ENCODE data around the gene POLK.
"Not testable (repeated sequence)": the region's sequence is repeated elsewhere in the genome, so short reads cannot be mapped to it uniquely, and the experiment has no call there.

The POLK gene

DNA sequence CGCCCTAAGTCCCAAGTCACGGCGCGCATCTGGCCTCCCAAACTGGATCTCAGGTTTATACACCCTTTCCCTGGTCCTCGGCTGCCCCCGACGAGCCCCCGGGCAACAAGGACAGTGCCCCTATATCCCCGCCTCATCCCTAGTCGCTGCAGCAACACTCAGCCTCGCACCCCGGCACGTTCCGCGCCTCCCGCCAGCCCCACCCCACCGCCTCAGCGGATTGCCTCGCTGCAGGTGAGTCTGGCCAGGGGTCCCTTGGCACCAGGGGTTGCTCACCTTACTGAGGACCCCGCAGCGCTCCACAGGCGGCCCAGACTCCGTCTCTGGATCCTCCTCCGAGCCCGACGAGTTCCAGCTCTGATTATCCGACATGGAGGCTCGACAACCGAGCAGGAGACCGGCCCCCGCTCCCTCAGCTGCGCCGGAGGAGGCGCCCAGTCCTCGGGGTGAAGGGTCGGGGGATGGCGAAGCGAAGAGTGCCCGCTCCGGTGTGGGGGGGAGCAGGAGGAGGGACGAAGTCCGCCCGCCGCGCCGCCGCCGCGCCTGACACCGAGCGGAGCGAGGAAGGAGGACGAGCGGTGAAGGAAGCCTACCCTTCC is 756 bp upstream of the POLK start:
- no peak for DNase-seq

DNA sequence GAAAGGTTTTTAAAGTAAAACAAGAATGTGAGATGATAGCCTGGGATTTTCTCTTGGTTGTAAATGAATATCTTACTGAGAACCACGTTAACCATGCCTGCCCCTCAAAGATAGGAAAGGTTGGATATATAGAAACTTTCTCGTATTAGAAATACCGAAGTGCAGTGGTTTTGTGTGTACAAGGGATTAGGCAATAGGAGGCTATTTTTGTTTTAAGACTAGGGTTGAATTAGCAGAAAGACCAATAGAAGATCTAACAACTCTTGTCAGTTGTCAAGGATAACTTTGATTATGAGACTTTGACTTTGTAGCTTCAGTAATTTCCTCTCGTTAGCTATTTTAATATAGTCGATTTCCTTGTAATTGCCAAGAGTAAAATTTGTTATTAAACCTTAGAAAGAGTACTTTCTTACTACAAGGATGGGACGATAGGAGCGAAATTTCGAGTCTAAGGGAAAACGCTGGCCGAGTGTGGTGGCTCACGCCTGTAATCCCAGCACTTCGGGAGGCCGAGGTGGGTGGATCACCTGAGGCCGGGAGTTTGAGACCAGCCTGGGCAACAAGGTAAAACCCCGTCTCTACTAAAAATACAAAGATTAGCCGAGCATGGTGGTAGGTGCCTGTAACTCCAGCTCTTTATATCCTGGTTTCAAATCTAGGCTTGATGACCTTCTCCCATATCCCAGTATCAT is 838 bp downstream of the POLK start:
- no peak for DNase-seq

DNA sequence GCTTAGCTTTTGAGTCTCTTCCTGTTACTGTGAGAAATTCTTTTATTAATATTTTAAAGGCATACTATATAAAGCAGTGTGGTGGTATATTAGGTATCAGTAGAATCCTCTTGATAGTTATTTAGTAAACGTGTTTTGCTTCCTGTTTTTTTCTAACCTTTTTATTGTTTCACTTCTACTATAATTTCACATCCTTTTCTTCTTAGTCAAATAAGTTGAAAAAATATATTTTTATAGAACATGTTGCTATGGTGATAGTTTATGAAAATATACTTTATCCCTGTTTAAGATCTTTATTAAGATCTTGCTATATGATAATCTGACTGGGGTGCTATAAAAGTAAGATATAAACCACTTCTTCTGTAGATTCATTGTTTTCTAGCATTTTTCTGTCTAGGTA is 2.1 kb downstream of the POLK start:
- no peak for DNase-seq

DNA sequence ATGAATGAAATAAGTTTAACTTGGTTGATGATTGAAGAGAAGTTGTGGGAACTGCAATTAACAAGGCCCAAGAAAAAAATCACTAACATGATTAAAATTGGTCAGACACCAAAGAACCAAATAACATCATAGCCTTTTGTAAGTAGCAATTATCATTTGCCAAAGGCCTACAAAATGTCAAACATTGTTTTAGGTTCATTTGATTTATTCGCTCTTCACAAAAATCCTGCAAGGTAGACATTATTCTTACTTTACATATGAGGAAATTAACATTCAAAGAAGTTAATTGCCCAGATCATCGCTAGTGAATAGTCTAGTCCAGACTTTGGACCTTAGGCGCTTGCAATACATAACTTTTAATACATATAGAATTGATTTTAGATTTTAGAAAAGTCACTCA is 2.6 kb downstream of the POLK start:
- DNase-seq, result no peak

- DNase-seq, result no peak
These were observed 8.1 kb downstream of the POLK start for GRCh38 chr5:75519761-75520160.

- DNase-seq, result no peak
These were observed 9.5 kb downstream of the POLK start for GRCh38 chr5:75521195-75521594.

DNA sequence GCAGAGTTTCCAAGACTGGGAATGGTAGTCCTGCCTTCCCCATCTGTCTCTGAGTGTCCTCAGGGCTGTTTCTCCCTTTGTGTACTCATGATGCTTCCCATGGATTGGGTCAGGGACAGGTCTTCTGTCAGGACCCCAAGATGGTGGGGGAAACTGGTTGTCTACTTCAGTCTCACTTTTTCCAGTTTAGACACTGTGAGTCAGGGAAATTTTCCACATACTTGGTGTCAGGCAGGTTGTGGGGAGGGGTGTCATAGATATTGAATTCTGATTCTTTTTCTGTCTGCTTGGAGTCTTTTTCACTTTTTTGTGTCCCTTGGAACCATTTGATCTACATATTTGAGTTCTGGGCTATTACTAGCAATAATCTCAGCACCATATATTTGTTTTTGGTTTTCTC is 10.3 kb downstream of the POLK start:
- DNase-seq, result no peak

DNA sequence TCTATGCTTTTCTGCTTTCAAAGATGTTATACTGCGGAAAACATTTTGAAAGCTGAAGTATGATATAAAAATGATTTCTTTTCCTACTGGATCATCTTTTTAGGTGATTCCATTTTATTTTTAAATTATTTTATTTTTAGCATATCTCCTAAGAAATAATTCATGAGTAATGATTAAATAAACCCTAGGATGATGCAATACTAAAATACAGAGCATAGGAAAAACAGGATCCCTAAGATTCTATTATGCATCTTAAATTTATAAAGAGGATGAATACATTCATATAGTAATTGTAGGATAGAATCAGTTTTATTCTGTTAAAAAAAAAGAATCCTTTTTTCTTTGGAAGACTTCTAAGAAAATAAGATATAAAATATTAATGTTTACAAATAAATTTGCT is 10.9 kb downstream of the POLK start:
- no peak for DNase-seq

DNA sequence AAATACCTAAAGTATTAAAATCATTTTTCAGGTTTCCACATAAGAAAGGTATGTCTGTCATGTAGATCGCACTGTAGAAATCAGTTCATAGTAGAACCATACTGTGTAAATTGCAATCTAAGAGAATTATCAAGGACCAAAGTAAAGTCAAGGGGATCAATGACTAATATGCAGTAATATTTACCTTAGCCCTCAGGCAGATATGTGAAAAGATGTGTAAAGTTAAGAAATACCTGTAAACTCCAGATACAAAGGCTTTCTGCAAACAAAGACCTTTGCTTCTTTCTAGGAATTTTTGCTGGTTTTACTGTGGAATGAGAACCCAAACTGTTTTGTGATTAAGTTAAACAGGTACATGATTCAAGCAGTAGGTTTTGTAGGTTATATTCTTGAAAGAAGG is 11.6 kb downstream of the POLK start:
- no peak for DNase-seq

DNA sequence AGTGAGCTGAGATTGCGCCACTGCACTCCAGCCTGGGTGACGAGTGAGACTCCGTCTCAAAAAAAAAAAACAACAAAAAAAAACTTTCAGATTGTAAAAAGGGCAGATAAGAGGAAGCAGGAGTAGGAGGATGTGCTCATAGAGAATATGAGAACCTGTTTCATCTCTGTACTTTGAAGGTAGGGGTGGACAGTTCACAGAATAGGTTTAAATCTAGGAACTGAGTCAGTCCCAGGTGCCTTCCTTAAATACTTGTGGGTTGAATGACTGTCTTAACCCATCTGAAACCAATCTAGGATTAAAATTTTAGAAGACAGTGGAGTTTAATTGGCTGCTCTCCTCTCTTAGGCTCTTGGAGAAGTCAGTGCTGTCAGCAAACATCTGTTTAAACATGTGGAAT is 12.4 kb downstream of the POLK start:
- no peak for DNase-seq

DNA sequence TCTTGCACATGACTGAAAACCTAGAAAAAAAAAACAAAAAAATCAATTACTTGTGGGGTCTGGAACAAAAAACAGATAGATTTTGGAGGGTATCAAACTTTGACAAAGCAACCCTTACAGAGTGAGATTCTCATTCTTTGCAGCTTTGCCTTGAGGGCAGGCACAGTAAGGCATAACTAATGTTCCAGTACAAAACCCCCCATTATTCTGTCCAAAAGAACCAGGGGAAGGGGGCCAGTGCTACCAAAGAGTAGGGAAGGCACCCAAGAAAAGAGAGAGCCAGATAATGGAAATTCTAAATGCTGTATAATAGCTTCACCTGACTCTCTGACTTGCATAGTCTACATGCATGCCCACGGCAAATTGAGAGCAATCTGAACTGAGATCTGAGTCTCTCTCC is 12.9 kb downstream of the POLK start:
- no peak for DNase-seq

- DNase-seq, result no peak
These were observed 13.7 kb downstream of the POLK start for GRCh38 chr5:75525344-75525743.

DNA sequence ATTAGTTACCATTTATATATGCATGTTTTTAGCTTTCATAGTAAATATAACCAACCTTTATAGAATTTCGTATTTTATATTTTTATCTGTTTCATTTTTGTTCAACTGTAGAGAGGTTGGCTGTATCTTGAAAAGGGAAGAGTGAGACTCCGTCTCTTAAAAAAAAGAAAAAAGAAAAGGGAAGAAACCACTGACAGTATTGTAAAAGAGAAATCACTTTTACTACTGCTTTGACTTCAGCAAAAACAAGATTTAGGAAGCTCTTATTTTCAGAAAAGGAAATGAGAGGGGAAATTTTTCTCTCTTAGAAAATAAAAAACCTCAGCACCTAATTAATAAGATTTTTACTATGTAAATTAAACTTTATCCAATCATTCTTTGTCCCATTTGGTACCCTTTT is 14.4 kb downstream of the POLK start:
- DNase-seq, result no peak

- no peak for DNase-seq
These were observed 17.5 kb downstream of the POLK start for GRCh38 chr5:75529185-75529584.

- no peak for DNase-seq
These were observed 20.5 kb downstream of the POLK start for GRCh38 chr5:75532190-75532589.

GRCh38 chr5:75533716-75534115 is 22.0 kb downstream of the POLK start:
- DNase-seq, result not testable (repeated sequence)

GRCh38 chr5:75534734-75535133 is 23.0 kb downstream of the POLK start:
- DNase-seq, result no peak

DNA sequence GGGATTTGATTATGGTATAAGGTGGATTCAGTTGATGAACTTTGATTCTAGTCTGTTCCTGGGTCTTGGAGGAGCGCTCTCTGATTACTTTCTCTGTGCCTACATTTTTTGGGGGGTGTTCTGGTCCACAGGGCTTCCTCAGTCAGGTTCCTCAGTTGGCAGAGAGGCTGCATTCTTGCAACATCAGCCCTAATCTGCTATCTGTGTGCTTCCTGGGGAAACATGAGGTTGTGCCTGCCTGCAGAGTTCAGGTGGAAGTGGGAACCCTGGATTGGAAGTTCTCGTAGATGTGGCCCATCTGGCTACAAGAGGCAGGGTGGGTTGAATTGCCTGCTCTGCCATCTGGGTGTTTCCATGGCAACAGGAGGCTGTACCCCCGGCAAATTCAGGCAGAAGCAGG is 24.5 kb downstream of the POLK start:
- no peak for DNase-seq

GRCh38 chr5:75536694-75537360 is 25.1 kb downstream of the POLK start:
- DNase-seq, result no peak

DNA sequence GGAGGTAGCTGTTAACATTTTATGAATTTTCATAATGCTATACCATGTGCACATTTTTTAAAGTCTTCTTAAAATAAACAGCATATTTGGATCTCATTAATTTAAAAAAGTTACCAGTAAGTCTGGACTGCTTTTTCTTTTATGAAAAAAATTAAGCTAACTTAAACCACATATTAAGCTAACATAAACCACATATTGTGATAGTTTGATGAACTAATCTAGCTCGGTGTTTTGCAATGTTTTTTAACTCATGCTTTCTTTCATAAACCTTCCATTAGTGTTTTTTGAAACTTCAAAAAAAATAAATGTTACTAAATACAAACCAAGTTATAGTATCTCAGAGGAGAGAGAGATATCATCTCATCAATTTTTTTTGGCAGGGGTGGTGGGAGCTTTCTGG is 26.5 kb downstream of the POLK start:
- no peak for DNase-seq

DNA sequence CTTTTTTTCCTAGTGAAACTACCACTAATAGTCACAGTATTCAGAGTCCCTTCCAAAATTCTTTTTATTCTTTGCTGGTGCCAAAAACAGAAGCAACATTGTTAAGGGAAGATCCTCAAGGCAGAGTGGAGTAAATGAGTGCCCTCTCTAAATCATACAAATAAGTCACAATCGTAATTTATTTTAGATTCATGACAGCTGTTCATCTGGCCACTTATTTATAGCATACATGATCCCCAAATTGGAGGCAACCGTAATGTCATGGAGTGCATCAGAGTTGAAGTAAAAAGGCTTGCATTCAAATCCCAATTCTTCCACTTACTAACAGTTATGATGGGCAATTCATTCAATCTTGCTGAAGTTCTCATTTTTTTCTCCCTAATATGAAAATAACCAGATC is 33.4 kb downstream of the POLK start:
- no peak for DNase-seq

DNA sequence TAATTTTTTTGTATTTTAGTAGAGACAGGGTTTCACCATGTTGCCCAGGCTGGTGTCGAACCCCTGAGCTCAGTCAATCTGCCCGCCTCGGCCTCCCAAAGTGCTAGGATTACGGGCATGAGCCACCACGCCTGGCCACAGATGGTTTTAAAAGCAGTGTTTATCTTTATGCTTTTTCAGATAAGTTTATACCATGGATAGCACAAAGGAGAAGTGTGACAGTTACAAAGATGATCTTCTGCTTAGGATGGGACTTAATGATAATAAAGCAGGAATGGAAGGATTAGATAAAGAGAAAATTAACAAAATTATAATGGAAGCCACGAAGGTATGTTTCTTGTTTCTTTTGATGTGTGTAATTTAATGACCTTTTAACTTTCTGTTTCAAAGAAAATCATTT is 35.1 kb downstream of the POLK start:
- DNase-seq, result no peak

DNA sequence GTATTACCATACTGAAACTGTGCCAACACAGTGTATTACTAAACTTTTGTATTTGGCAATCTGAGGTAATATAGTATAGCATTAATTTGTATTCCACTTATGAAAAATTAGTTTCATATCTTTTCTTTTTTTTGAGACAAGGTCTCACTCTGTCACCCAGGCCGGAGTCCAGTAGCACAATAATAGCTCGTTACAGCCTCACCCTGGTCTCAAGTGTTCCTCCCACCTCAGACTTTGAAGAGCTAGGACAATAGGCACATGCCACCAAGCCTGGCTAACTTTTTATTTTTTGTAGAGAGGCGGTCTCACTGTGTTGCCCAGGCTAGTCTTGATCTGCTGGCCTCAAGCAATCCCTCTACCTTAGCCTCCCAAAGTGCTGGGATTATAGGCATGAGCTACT is 36.1 kb downstream of the POLK start:
- DNase-seq, result no peak

DNA sequence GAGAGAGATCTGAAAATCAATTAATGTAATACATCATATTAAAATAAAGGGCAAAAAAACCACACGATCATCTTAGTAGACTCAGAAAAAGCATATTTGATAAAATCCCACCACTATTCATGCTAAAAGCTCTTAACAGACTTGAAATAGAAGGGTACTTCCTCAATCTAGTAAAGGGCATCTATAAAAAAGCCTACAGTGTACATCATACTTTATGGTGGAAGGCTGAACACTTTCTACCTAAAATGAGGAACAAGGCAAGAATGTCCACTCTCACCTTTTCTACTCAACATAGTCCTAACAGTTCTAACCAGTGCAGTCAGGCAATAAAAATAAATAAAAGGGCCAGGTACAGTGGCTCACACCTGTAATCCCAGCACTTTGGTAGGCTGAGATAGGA is 38.9 kb downstream of the POLK start:
- no peak for DNase-seq

DNA sequence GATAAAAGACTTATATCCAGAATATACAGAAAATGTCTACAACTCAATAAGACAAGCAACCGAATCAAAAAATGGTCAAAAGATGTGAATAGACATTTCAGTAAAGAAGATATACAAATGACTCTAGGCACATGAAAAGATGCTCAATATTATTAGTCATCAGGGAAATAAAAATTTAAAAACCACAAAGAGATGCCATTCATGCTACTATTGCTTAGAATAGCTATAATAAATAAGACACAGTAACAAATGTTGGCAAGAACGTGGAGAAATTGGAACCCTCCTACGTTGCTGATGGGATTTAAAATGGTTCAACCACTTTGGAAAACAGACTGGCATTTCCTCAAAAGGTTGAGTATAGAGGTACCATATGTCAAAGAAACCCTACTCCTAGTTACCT is 39.8 kb downstream of the POLK start:
- DNase-seq, result no peak
